H1 (cell line): Measurements from ENCODE around the gene EPHB1. TPM values are rescaled to one million over a fixed set of nuclear protein-coding genes. Genes with fewer than 3 reads are reported as not detected.

Experiments used
- ASH2L ChIP-seq: fragments of 200-600, 300-600 bp; sonication (generic); IDR thresholded peaks from one replicate; pipeline ENCODE4 v1.7.1; 2017; ENCODE audit warnings: low read length
- JUND ChIP-seq: IDR thresholded peaks from 2 replicates; pipeline ENCODE4 v1.6.1; 2011; ENCODE audit warnings: mild to moderate bottlenecking, improper control_type of control experiment, low read length
- KDM5A ChIP-seq: fragments of 200-600 bp; IDR thresholded peaks from 2 replicates; pipeline ENCODE4 v1.7.1; 2012; ENCODE audit warnings: mild to moderate bottlenecking, low read length, inconsistent platforms, mixed read lengths
- POLR2A ChIP-seq, 2 experiments: IDR thresholded peaks; 1 replicate in 1 of 2; 2 replicates in 1 of 2; pipeline ENCODE4 v1.6.1; 2011; ENCODE audit warnings: low read depth in 2 of 2, low read length in 2 of 2, mild to moderate bottlenecking in 2 of 2; ENCODE audit errors: control extremely low read depth in 1 of 2
- RAD21 ChIP-seq, 2 experiments: IDR thresholded peaks in 1 of 2; conservative IDR thresholded peaks in 1 of 2; 2 replicates each; pipeline ENCODE4 v1.6.1; 2011; ENCODE audit warnings: low read depth in 2 of 2, low read length in 2 of 2, improper control_type of control experiment in 1 of 2, inconsistent platforms in 1 of 2, mild to moderate bottlenecking in 1 of 2, moderate library complexity in 1 of 2
- RBBP5 ChIP-seq: IDR thresholded peaks from 2 replicates; pipeline ENCODE4 v1.7.1; 2012; ENCODE audit warnings: low read depth, mild to moderate bottlenecking, inconsistent platforms, low read length, moderate library complexity, borderline replicate concordance
- SAP30 ChIP-seq: fragments of 300-600 bp; sonication (generic); IDR thresholded peaks from 2 replicates; pipeline ENCODE4 v1.7.1; 2012; ENCODE audit warnings: low read length, moderate library complexity, mild to moderate bottlenecking, inconsistent platforms; ENCODE audit not compliant: insufficient read depth, insufficient replicate concordance
- polyA plus RNA-seq, 7 experiments: library from polyadenylated mRNA; depleted of rRNA in 3 of 7; stranded (reverse) in 5 of 7; unstranded in 2 of 7; fragments of >200 nt in 5 of 7; fragments of 200-250 nt in 2 of 7; gene quantifications; 1 replicate in 5 of 7; 2 replicates in 1 of 7; 4 replicates in 1 of 7; pipeline versions ENCODE4 v1.2.1 to v1.2.3, GENCODE V29; 2011 to 2013; ENCODE audit warnings: missing spikeins in 2 of 7, mixed read lengths in 2 of 7
- total RNA-seq: library from RNA; stranded (reverse); fragmentation: NEBNext Ultra II Directional; extraction: Animal tissue kit (Norgen Biotek cat#: 25700); gene quantifications from 2 replicates; pipeline ENCODE4 v1.2.1, GENCODE V29; 2021

EPHB1 gene
- total and polyA plus RNA-seq, 2 of the 8 experiments (the other 6 are each of a cell fraction or from before 2014, with no cell fraction given) = 3.5 to 5.9 TPM

- no peak for TF ChIP-seq RAD21 (IDR thresholded peaks at IDR 0.05 in 1 of 2, conservative IDR thresholded peaks at IDR 0.05 in 1 of 2; ENCODE audit: low read depth in 2 of 2, low read length in 2 of 2)
- TF ChIP-seq POLR2A (IDR thresholded peaks at IDR 0.05; ENCODE audit: control extremely low read depth in 1 of 2, low read depth in 2 of 2, low read length in 2 of 2) = no peak
- no peak for TF ChIP-seq RBBP5
- TF ChIP-seq ASH2L = no peak
- no peak for TF ChIP-seq JUND
- TF ChIP-seq KDM5A = no peak
- TF ChIP-seq SAP30 = no peak
These were observed 38.5 kb downstream of the EPHB1 start (continued) for GRCh38 chr3:134833453-134834163.
